Colonic mucosa (tissue), 4 donors: Measurements from ENCODE around the gene TASP1. TPM values are rescaled to one million over a fixed set of nuclear protein-coding genes. Genes with fewer than 3 reads are reported as not detected.
"Not testable (repeated sequence)": the region's sequence is repeated elsewhere in the genome, so short reads cannot be mapped to it uniquely, and the experiment has no call there.

Experiments used
- DNase-seq: peaks from one replicate; pipeline ENCODE4 v3.0.0-alpha.2; 2020
- H3K27ac ChIP-seq: fragments of 200-600 bp; one replicate; pipeline ENCODE4 v1.8.0; 2021
- H3K27me3 ChIP-seq: fragments of 200-600 bp; one replicate; pipeline ENCODE4 v1.8.0; 2021
- H3K36me3 ChIP-seq: fragments of 200-600 bp; one replicate; pipeline ENCODE4 v1.8.0; 2021
- H3K4me1 ChIP-seq: fragments of 200-600 bp; one replicate; pipeline ENCODE4 v1.8.0; 2021; ENCODE audit warnings: mild to moderate bottlenecking
- H3K4me3 ChIP-seq: fragments of 200-600 bp; one replicate; pipeline ENCODE4 v1.8.0; 2021
- H3K9ac ChIP-seq, 2 donors: one replicate each; pipeline ENCODE4 v1.7.0; 2013; ENCODE audit warnings: control low read depth in 2 of 2, low read depth in 2 of 2, low read length in 2 of 2
- H3K9me3 ChIP-seq: fragments of 200-600 bp; one replicate; pipeline ENCODE4 v1.8.0; 2021
- CTCF ChIP-seq: fragments of 200-600 bp; IDR thresholded peaks from one replicate; pipeline ENCODE4 v1.8.0; 2022; ENCODE audit warnings: antibody characterized with exemption, mild to moderate bottlenecking
- intact Hi-C: fragments of 100-400 bp; cut with DNase I; formaldehyde crosslinking; loops from one replicate; pipeline ENCODE4 v1.14.1; 2022
- total RNA-seq, 2 donors: library from RNA; stranded (reverse); fragmentation: NEBNext Ultra II Directional in 1 of 2; extraction: Animal tissue kit (Norgen Biotek cat#: 25700) in 1 of 2; gene quantifications; one replicate each; pipeline ENCODE4 v1.2.1, GENCODE V29; 2021
- donor health status: healthy.
- donor health status: DM: no; HTN: no; CAD: no.
- donor health status: DM: no; HTN: no; CAD: no.

Gene TASP1
- total RNA-seq, 2 donors from 2014 or later = 9.4 to 12.6 TPM

DNA sequence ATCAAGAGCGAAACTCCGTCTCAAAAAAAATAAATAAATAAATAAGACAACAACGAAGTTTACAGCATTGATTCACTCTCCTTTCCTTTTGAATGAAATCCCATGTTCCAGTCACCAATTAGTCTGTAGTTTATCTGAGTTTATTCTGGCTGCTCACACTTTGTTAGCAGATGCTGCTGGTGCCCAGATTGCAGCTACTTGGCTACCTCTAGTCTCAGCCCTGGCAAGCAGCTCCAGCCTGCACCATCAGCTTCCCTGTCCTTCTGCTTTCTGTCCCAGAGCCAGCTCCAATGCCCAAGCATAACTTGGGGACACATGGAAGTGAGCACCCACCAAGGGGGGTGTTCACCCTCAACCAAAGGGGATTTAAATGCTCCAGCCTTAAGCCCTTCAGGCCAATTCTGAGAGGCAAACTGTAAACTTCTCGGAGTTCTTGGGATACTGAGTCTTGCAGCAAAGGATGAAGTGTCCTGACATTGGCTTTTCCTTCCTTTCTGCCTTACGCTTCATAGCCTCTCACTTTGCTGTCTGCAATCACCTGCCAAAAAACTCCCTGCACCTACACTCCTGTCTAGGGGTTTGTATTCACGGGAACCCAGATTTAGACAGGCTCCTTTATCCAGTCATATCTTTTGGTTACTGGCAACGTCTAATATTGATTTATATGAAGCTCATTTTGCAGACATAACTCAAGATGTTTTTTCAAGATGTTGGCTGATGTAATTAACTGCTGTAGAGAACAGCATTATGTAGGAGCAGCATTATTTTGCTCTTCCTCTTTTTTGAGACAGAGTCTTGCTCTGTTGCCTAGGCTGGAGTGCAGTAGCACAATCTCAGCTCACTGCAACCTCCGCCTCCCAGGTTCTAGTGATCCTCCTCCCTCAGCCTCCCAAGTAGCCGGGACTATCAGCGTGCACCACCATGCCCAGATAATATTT, 9.8 kb upstream of the TASP1 start:
- intact Hi-C loops = loop anchor here (10.0 kb wide), 1 partner anchor 126 kb away; no protein-coding TSS in a partner anchor
- no peak overlapping the region for H3K27ac ChIP-seq
- H3K36me3 ChIP-seq = no peaks in the 10 kb centered on the region
- TF ChIP-seq CTCF = no peak
- no peaks in the 10 kb centered on the region for H3K9me3 ChIP-seq
- no peak for DNase-seq
- H3K4me3 ChIP-seq = no peak overlapping the region
- no peaks in the 10 kb centered on the region for H3K27me3 ChIP-seq
- H3K4me1 ChIP-seq = no peaks in the 10 kb centered on the region
- H3K9ac ChIP-seq = no peak overlapping the region

DNA sequence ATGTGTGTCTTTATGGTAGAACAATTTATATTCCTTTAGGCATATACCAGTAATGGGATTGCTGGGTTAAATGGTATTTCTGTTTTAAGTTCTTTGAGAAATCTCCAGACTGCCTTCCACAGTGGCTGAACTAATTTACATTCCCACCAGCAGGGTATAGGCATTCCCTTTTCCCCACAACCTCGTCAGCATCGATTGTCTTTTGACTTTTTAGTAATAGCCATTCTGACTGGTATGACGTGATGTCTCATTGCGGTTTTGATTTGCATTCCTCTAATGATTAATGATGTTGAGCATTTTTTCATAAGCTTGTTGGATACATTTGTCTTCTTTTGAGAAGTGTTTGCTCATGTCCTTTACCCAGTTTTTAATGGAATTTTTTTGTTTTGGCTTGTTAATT, 5.3 kb upstream of the TASP1 start:
- Histone ChIP-seq H3K4me3 (no peak overlapping the region), H3K4me1 (no peaks in the 10 kb centered on the region), H3K27ac (no peak overlapping the region), H3K9ac (no peak overlapping the region), H3K36me3 (no peaks in the 10 kb centered on the region), H3K27me3 (no peaks in the 10 kb centered on the region), H3K9me3 (no peaks in the 10 kb centered on the region)
- DNase-seq = no peak
- TF ChIP-seq CTCF = no peak
- intact Hi-C loops = loop anchor here (10.0 kb wide), 1 partner anchor 131 kb away; no protein-coding TSS in a partner anchor

GRCh38 chr20:13639150-13639497, 392 bp upstream of the TASP1 start:
- Histone ChIP-seq H3K4me3 (peak overlapping the region; percentile 93), H3K27ac (peak overlapping the region; percentile 81), H3K9me3 (no peaks in the 10 kb centered on the region), H3K9ac (peak overlapping the region in 1 of 2 donors; percentile 73), H3K4me1 (no peaks in the 10 kb centered on the region), H3K36me3 (no peaks in the 10 kb centered on the region), H3K27me3 (no peaks in the 10 kb centered on the region)
- DNase-seq = no peak
- no peak for TF ChIP-seq CTCF
- intact Hi-C loops = no loop called here

GRCh38 chr20:13638162-13638495, 603 bp downstream of the TASP1 start:
- peak overlapping the region; percentile 73 for H3K9ac ChIP-seq
- H3K36me3 ChIP-seq = no peaks in the 10 kb centered on the region
- intact Hi-C loops = no loop called here
- H3K4me1 ChIP-seq = no peaks in the 10 kb centered on the region
- DNase-seq = no peak
- no peak for TF ChIP-seq CTCF
- no peaks in the 10 kb centered on the region for H3K27me3 ChIP-seq
- peak overlapping the region; percentile 81 for H3K27ac ChIP-seq
- peak overlapping the region; percentile 93 for H3K4me3 ChIP-seq
- no peaks in the 10 kb centered on the region for H3K9me3 ChIP-seq

GRCh38 chr20:13632431-13632830, 6.3 kb downstream of the TASP1 start:
- H3K9ac ChIP-seq = no peak overlapping the region
- H3K9me3 ChIP-seq = no peaks in the 10 kb centered on the region
- no peak for DNase-seq
- TF ChIP-seq CTCF = no peak
- no peaks in the 10 kb centered on the region for H3K4me1 ChIP-seq
- H3K27me3 ChIP-seq = no peaks in the 10 kb centered on the region
- no peak overlapping the region for H3K4me3 ChIP-seq
- no peak overlapping the region for H3K27ac ChIP-seq
- H3K36me3 ChIP-seq = no peaks in the 10 kb centered on the region
- intact Hi-C loops = no loop called here

DNA sequence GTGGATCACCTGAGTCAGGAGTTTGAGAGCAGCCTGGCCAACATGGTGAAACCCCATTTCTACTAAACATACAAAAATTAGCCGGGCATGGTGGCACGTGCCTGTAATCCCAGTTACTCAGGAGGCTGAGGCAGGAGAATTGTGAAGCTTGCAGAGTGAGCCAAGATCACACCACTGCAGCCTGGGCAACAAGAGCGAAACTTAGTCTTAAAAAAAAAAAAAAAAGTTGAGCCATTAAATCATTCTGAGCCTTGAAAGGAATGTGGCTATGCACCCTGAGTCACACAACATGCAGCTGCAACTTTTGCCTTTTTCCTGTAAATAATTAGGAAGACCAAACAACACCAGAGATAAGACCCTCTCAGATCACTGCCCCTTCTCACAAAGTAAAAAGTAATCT, 11.2 kb downstream of the TASP1 start:
- H3K27me3 ChIP-seq, H3K4me3 ChIP-seq, H3K27ac ChIP-seq, H3K9ac ChIP-seq, H3K9me3 ChIP-seq, H3K36me3 ChIP-seq, H3K4me1 ChIP-seq, intact Hi-C loops, DNase-seq: not testable (repeated sequence)
